GM21367 (cell line): Measurements from ENCODE around the gene TM9SF2.
A peak's percentile ranks its signal among the peaks of the same experiment; 100 is the strongest.
"Not testable (repeated sequence)": the region's sequence is repeated elsewhere in the genome, so short reads cannot be mapped to it uniquely, and the experiment has no call there.

Experiments used
- ATAC-seq: cut with Tn5 transposase; IDR thresholded peaks from one replicate; pipeline ENCODE4 v1.9.1; 2021; ENCODE audit not compliant: unreplicated experiment

Gene TM9SF2

DNA sequence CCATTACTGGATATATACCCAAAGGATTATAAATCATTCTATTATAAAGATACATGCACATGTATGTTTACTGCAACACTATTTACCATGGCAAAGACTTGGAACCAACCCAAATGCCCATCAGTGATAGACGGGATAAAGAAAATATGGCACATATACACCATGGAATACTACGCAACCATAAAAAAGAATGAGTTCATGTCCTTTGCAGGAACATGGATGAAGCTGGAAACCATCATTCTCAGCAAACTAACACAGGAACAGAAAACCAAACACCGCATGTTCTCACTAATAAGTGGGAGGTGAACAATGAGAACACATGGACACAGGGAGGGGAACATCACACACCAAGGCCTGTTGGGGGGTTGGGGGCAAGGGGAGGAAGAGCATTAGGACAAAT, 9.5 kb upstream of the TM9SF2 start:
- ATAC-seq: not testable (repeated sequence)

DNA sequence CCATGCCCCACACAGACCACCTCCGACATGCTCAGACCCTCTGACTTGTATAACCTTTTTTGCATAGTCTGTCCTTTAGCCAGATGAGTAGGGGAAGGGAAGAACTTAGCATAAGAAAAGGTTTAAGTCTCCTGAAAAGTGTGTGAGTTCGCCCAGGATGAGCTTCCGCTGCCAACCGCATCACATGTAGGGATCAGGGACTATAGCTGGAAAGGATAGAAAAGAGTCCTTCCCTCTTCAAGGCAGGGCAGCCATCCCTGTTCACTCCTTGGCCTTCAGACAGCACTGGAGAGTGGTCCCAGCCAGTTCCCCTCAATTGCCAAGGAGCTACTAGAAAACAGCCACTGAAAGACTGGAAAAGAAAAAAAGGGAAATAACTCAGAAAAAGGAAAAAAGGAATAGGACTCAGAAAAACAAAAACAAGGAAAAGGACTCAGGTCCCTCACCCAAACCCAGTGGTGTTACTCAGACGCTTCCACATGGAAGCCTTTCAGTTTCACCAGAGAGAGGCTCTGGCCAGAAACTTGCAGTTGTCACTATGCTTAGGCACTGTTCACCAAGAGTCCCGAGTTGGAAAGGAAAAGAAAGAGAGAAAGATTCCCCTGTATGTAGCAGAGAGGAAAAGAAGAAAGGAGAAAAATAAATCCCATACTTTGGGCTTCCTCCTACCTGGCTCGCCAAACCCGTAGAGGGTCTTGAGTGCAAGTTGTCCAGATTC, 5.6 kb upstream of the TM9SF2 start:
- no peak for ATAC-seq

DNA sequence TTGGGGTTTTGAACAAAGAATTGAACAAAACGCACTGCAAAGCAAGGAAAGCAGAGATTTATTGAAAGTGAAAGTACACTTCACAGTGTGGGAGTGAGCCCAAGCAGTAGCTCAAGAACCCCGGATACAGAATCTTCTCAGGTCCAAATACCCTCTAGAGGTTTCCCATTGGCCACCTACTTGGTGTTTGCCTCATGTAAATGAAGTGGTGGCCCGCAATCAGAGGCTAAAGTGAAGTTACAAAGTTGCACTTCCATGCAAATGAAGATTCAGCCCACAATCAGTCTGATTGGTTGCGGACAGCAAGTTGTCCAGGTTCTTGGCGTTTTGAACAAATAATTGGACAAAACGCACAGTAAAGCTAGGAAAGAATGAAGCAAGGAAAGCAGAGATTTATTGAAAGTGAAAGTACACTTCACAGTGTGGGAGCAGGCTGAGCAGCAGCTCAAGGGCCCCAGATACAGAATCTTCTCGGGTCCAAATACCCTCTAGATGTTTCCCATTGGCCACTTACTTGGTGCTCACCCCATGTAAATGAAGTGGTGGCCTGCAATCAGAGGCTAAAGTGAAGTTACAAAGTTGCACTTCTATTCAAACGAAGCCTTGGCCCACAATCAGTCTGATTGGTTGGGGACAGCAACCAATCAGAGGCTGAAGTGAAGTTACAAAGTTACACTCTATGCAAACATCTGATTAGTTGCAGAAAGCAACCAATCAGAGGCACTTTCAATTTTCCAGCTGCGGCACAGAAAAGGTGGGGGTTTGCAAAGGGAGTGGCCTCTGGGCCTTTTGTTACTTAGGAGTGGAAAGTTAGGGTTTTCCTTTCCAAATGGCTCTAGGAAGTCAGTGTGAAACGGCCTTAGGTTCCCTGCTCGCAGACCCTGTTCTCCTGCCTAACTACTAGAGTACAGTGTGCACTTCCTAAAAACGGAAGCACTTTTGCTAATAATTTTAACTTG, 4.8 kb upstream of the TM9SF2 start:
- ATAC-seq: peak; percentile 37

DNA sequence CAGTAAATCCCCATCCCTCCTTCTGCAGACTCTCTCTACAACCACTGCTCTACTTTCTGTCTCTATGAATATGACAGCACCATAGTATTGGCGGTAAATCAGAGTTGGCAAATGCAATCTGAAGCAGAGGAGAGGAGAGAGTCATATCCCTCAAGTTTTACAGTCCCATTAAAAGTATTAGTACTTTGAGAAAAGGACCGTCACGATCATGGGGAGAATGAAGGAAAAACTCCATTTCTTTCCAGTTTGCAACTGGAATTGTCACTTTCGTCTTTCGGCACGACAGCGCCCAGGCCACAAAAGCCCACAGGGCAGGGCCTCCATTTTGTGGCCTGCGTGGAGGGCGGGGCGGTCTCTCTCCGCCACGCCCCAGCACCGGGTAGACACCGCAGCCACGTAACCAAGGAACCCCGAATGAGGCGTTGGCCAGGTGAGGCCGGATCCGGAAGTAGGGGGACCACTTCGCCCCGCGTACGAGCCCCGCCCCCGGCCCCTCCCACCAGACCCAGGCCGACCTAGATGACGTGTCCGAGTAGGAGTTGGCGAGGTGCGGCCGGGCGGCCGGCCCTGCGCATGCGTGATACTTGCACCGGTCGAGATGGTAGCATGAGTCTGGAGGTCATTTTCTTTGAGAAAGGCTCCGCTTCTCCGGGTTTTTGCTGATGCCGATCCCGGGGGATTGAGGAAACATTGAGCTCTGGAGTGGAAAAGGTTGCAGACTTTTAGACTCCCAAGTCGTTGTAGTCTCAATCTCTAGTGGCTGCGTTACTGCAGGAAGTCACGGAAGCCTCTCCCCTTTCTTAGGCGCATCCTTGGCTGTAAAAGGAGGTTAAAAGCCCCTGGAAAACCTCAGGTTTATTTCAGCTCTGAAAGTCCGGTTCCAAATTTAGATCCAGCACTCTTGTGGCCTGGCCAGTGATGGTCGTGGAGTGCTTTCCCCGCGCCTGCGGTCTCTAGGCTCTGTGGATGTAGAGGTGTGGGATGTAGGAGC, 2.8 kb upstream of the TM9SF2 start:
- ATAC-seq: peak; percentile 49

DNA sequence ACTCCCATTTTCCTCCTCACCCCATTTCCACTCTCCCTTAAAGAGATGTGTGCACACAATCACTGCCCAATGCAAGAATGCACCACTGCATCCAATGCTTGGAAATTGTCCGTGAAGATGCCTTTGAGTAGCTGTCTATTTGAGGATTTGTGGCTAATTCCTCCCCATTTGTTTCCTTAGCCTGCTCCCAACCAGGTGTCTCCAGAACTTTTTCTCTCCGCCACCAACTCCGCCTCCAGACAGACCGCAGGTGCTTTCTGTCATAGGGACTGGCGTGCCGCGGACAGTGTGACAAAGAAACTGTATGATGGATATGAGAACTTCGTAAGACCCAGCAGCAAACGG, 461 bp upstream of the TM9SF2 start:
- no peak for ATAC-seq

DNA sequence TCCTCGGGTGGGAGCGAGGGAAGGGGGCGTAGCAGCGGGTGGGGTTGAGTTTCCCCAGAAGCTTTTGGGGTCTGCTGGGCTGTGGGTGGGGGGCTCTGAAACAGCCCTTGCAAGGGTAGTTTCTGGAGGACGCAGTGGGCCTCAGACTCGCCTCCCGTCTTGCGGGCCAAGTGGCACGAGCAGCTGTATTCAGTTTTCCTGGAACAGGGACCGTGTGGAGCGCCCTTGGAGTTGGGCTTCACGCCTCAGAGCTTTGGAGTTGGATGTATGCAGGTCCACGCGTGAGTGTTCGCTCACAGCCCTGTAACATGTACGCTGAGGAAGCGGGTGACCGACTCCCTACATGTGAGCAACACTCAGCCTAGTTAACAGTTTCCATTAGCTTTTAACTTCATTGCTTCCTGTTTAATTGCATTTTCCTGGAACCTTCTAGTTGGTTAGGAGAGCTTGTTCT, 603 bp downstream of the TM9SF2 start:
- no peak for ATAC-seq

DNA sequence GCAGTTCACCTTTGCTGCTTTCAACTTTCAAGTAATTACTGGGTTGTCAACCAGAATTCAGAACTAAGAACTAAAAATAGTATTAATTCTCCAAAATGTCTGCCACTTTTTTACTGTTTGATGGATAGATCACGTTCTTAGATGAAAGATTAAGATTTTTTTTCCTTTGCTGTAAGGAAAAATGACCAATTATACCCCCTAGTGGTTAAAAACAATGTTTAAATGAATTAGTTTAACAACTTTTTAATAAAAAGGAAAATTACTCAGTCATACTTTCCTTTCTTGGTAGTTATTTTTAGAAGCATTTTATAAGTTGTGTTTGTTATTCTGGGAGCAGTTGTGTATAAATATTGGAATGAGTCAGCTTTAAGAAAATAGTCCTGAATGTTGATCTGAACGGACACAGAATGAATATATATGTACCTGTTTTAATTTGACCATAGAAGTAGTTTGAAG, 4.6 kb downstream of the TM9SF2 start:
- no peak for ATAC-seq

DNA sequence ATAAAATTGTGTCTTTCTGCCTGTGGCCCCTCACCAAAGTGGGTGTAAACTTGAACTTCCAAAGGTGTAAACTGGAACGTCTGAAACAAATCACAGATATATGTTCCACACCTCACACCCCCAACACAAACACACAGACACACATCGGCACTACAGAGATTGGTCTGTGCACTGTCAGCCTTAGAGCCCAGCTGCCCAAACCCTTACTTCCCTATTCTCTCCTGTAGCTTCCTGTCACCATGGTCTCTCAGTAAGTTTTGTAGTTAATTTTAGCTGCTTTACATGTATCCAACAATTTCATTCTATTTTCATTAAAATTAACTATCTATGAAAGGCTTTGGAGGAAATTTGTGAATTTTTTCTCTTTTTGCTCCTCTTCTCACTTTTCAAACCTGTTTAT, 5.4 kb downstream of the TM9SF2 start:
- peak; percentile 63 for ATAC-seq

DNA sequence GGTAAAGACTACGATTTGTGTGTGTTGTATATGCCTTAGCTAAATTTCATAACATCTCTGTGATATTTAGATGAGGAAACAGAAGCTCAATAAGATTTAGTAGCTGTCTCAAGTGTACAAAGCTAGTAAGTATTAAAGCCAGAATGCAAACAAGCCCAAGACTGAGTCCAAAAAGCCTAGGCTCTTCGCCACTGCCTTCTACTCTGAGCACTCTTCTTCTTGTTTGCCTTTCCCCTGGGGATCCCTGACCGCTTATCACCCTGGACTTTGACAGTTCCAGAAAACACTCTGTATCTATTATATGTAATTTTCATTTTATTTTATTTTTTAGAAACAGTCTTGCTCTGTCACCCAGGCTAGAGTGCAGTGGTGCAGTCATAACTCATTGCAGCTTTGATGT, 5.8 kb downstream of the TM9SF2 start:
- ATAC-seq: no peak

DNA sequence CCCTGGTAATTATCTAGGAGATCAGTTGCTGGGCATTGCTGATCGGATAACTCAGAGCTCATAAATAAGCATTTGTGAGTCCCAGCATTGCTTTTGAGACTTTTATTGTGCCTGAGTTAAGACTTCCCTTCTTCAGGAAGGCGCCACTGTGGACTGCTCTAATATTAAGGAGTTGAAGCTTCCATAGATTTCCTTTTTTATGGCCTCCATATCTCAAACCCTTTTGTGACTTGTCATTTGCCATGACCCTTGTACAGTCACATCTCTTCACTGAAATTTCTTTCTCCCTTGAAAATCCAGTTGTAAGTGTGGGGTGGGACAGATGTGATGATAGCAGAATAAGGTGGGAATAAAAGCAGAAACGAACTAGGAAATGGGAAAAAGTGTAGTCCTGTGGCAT, 6.3 kb downstream of the TM9SF2 start:
- ATAC-seq: no peak

DNA sequence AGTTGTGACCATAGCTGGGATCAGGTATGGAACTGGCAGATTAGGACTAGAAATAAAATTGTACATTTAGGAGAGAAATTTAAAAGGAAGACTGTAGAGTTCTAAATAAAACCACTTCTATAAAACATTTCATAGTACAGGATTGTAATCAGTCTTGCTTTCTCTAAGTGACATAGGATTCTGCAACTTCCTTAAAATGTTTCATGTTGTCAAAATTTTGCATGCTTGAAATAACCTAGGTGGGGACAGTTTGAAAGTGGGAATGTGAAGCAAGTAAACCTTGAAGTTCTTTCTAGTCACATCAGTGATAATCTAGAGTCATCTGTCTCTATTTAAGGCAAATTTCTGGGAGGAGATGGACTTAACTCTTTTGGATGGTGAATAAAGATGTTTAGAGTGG, 6.7 kb downstream of the TM9SF2 start:
- ATAC-seq: no peak

DNA sequence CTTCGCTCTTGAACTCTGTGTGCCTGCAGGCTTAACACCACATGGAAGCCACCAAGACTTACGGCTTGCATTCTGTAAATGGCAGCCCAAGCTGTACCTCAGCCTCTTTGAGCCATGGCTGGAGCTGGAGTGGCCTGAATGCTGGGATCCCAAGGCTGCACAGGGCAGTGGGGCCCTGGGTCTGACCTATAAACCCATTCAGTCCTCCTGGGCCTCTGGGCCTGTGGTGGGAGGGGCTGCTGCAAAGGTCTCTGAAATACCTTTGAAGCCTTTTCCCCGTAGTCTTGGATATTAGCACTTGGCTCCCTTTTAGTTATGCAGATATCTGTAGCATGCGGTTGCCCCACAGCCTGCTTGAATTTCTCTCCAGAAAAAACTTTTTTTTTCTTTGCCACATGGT, 8.2 kb downstream of the TM9SF2 start:
- no peak for ATAC-seq

DNA sequence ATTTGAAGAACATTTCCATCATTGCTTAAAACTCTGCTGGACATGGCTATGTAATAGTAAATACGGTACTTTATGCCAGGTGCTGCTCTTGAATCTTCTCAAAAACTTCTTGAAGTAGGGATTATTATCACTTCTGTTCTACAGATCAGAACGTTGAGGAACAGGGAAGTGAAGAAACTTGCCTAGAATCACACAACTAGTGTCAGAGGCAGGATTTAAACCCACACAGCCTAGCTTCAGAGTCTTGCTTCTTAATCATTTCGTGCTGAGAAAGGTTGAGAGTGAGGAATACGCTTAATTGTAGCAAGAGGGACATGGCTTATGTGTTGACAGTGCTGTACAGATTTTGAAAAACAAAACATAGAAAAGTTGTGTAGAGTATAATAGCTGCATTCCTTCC, 13.5 kb downstream of the TM9SF2 start:
- ATAC-seq: no peak

DNA sequence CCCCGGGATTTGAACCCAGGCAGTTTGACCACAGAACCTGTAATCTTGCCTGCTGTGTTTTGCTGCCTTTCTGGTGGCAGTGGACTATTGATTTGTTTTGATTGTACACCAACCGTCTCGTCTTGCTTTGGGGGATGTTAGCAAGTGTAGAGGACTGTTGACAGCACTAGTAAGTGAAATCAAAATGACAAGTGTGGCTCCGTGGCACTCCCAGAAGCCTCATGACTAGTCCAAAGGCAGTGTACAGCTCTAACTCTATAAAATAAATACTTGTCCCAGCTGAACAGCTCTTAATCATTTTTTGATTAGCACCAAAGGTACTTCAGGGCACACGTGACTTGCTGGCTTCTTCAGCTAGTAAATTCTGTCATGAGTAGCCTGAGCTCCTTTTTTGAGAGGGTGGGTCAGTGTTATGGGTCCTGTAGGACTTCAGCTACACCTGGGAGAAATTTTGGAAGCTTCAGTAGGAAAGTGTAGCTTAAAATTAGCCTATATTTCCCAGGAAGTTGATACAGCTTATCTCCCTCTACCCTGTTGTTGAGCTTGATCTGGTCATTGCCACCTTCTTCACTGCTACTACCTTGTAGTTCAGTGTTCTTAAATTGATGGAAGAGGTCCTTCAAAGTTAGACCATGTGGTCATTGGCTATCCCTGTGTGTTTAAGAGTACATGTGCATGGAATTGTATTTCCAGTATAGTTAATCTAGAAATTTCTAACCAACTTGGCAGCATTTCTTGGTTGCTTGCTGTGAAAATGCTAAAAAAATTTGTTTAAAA, 15.1 kb downstream of the TM9SF2 start:
- ATAC-seq: no peak

DNA sequence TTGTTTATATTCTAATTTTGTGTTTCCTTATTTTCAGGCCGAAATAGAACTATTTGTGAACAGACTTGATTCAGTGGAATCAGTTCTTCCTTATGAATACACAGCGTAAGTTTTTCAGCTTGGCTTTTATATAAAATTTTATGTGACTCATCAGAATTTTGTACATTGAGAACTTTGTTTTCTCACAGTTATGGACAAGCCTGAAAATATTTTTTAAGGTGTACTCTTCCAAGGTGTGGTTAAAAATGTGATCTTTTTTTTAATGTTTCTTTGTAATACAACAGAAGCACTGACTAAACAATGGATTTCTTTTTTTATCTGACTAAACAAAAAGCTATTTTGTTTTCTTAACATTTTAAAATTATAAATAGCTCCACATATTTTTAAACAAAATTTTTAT, 16.3 kb downstream of the TM9SF2 start:
- no peak for ATAC-seq

DNA sequence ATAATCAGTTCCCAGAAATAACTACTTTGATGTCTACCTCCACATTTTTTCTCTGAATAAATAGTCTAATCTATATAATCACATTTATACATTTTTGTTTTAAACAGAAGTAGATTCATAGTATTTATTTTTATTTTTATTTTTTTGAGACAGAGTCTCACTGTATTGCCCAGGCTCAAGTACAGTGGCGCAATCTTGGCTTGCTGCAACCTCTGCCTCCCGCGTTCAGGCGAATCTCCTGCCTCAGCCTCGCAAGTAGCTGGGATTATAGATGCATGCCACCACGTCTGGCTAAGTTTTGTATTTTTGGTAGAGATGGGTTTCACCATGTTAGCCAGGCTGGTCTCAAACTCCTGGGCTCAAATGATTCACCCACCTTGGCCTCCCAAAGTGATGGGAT, 16.7 kb downstream of the TM9SF2 start:
- ATAC-seq: no peak

DNA sequence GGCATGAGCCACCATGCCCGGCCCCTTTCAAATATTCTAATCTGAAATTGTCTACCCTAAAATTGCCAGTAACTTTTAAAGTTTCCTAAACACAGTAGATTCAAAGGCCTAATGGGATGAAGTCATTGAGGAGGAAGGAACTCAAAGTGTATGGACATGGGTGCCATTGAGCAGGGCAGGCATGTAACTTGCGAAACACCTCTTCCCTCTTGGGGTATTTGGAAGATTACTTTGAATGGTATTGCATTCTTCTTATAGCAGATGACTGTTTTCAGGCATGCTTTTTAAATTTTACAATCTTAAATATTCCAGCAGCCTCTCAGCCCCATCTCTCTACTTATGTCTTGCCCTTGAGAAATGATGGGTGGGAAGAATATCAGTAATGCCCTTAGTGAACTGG, 21.0 kb downstream of the TM9SF2 start:
- no peak for ATAC-seq

DNA sequence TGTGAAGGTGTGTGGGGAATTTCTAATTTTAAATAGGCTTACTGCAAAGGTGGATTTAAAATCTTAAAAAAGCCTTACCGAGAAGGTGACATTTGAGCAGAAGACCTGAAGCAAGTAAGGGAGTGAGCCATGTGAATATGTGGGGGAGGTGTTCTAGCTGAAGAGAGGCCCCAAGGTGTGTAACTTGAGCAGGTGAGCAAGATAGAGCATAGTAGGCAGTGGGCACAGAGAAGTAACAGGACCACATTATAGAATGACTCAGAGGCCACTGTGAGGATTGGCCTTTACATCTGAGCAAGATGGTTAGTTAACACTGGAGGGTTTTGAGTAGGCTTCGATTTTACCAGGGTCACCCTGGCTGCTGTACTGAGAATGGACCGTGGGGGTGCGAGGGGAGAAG, 22.6 kb downstream of the TM9SF2 start:
- ATAC-seq: no peak

DNA sequence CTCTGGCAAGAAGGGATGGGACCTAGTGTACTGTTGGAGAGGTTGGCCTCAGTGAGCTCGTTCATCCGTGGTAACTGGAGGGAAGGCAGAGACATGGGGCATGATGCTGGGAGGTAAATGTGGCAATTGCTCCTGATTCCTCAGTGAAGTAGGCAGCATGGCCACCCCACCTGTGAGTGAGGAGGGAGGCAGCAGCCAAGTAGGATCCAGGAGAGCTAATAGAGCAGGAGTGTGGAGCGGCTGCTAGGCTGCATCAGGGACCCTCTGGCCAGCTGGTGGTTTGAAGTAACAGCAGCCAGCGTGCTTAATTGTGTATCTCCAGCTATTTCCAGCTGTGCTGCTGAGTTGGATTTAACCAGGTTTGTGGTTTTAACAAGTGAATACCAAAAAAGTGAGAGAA, 24.7 kb downstream of the TM9SF2 start:
- no peak for ATAC-seq

DNA sequence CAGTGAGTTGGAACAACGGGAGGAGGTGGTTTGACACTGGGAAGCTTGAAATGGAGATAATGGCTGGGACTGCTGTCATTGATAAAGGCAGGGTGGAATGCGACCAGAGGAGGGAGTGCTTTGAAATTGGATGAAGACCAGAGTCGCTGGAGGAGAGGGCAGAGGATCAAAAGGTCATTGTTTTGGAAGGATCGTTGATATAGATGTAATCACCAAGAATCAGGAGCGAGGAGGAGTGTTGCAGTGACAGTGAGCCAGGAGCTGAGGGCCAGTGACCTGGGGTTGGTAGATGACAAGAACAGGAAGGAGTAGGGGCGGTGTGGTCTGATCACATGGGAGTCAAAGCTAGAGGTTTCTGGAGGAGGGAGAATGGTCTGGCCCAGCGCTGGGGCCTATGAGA, 25.3 kb downstream of the TM9SF2 start:
- no peak for ATAC-seq
